PC-3 (cell line): Measurements from ENCODE around the gene CAMK2N2. TPM values are rescaled to one million over a fixed set of nuclear protein-coding genes. Genes with fewer than 3 reads are reported as not detected.
A peak's percentile ranks its signal among the peaks of the same experiment; 100 is the strongest.

ENCODE experiments used
- ATAC-seq: fragments of 200-7000 bp; cut with Tn5 transposase; 2 replicates; pipeline ENCODE4 v1.9.1; 2020; ENCODE audit warnings: mild to moderate bottlenecking, moderate library complexity
- Bru-seq: library from RNA; stranded (reverse); fragments of 400-500 nt; gene quantifications from one replicate; lab custom pipeline; 2021; lab: Mats Ljungman, UMichigan
- BruChase-seq, 2 experiments: library from RNA; stranded (reverse); fragments of 400-500 nt; gene quantifications; one replicate each; lab custom pipeline; 2021; lab: Mats Ljungman, UMichigan
- BruUV-seq: library from RNA; stranded (reverse); fragments of 400-500 nt; replicated peaks from 2 replicates; lab custom pipeline; 2021; lab: Mats Ljungman, UMichigan
- CTCF ChIA-PET: fragments of 300-600 bp; sonication (Branson Sonifier 250); formaldehyde crosslinking; loops from one replicate; lab custom pipeline; 2022; ENCODE audit warnings: antibody characterized with exemption; lab: Charles Lee
- POLR2A ChIA-PET: fragments of 300-600 bp; sonication (Branson Sonifier 250); formaldehyde crosslinking; loops from one replicate; lab custom pipeline; 2022; ENCODE audit warnings: antibody characterized with exemption; ENCODE audit not compliant: unreplicated experiment; lab: Charles Lee
- DNase-seq: peaks from one replicate; pipeline ENCODE4 v3.0.0-alpha.2; 2015
- H2AFZ ChIP-seq: fragments of 300-600 bp; sonication (generic); 2 replicates; pipeline ENCODE4 v1.6.0; 2016; ENCODE audit warnings: antibody characterized with exemption, low read length
- H3F3A ChIP-seq: fragments of 300-600 bp; sonication (generic); one replicate; pipeline ENCODE4 v1.6.0; 2017; ENCODE audit warnings: antibody characterized with exemption, low read length, control low read depth, mild to moderate bottlenecking; ENCODE audit not compliant: unreplicated experiment
- H3K27ac ChIP-seq: fragments of 300-600 bp; sonication (generic); 2 replicates; pipeline ENCODE4 v1.5.1; 2016; ENCODE audit warnings: mild to moderate bottlenecking, low read length
- H3K27me3 ChIP-seq: fragments of 300-600 bp; sonication (generic); 2 replicates; pipeline ENCODE4 v1.6.1; 2016; ENCODE audit warnings: low read length, mixed read lengths
- H3K36me3 ChIP-seq: fragments of 300-600 bp; sonication (generic); 2 replicates; pipeline ENCODE4 v1.6.1; 2016; ENCODE audit warnings: low read depth, mixed run types, low read length, mixed read lengths
- H3K4me1 ChIP-seq: fragments of 300-600 bp; sonication (generic); 2 replicates; pipeline ENCODE4 v1.5.1; 2016; ENCODE audit warnings: low read length; ENCODE audit not compliant: insufficient read depth
- H3K4me2 ChIP-seq: fragments of 300-600 bp; sonication (generic); 2 replicates; pipeline ENCODE4 v1.6.0; 2016; ENCODE audit warnings: low read length
- H3K4me3 ChIP-seq: fragments of 300-600 bp; sonication (generic); 2 replicates; pipeline ENCODE4 v1.5.1; 2016; ENCODE audit warnings: mild to moderate bottlenecking, low read length, mixed read lengths
- H3K79me2 ChIP-seq: fragments of 300-600 bp; sonication (generic); 2 replicates; pipeline ENCODE4 v1.6.1; 2017; ENCODE audit warnings: low read length, mixed read lengths
- H3K9ac ChIP-seq: fragments of 300-600 bp; sonication (generic); 2 replicates; pipeline ENCODE4 v1.6.0; 2016; ENCODE audit warnings: mild to moderate bottlenecking, low read length
- H3K9me2 ChIP-seq: fragments of 300-600 bp; sonication (generic); replicated peaks from 2 replicates; pipeline ENCODE4 v1.6.1; 2016; ENCODE audit warnings: mixed run types, low read length, mixed read lengths
- H3K9me3 ChIP-seq: fragments of 300-600 bp; sonication (generic); 2 replicates; pipeline ENCODE4 v1.6.1; 2016; ENCODE audit warnings: low read length, mixed read lengths
- H4K20me1 ChIP-seq: fragments of 300-600 bp; sonication (generic); 2 replicates; pipeline ENCODE4 v1.6.1; 2016; ENCODE audit warnings: low read length, mixed read lengths
- EZH2 ChIP-seq: fragments of 300-600 bp; sonication (generic); IDR thresholded peaks from one replicate; pipeline ENCODE4 v1.6.1; 2017; ENCODE audit warnings: antibody characterized with exemption, mild to moderate bottlenecking, low read length; ENCODE audit not compliant: unreplicated experiment
- EZH2phosphoT487 ChIP-seq: fragments of 300-600 bp; sonication (generic); IDR thresholded peaks from 2 replicates; pipeline ENCODE4 v1.6.1; 2018; ENCODE audit warnings: mild to moderate bottlenecking, antibody characterized with exemption, low read length, borderline replicate concordance
- intact Hi-C: fragments of 100-400 bp; cut with micrococcal nuclease; formaldehyde crosslinking; loops from 2 replicates; pipeline ENCODE4 v1.9.0; 2023
- long read RNA-seq: library from polyadenylated mRNA; unstranded; transcript quantifications from one replicate; pipeline ENCODE4 v2.0.0, GENCODE V29; 2021; ENCODE audit not compliant: unreplicated experiment
- total RNA-seq: library from RNA; depleted of rRNA; stranded (reverse); fragments of >200 nt; gene quantifications from 2 replicates; pipeline ENCODE4 v1.2.3, GENCODE V29; 2014; rRNA removed
- TF ChIP-seq, protein P1 (sequence below): fragments of 300-600 bp; sonication (generic); conservative IDR thresholded peaks from 2 replicates; pipeline ENCODE4 v1.5.1; 2017; ENCODE audit warnings: antibody characterized with exemption, low read depth, mild to moderate bottlenecking, low read length

The CAMK2N2 gene
- total RNA-seq (1.1 and 1.2 TPM in 2 replicates), Bru-seq, nascent RNA (percentile 31 among the genes with signal in this experiment), BruChase-seq, experiment 1, labeled RNA remaining after a 6-hour chase (percentile 44 among the genes with signal in this experiment), BruChase-seq, experiment 2, labeled RNA remaining after a 2-hour chase (percentile 31 among the genes with signal in this experiment)
- long read RNA-seq, partial matches to known transcripts, result 0 of 2 reads
- long read RNA-seq, other reads (novel, unspliced or antisense), result 2 of 2 reads

- H3K9ac ChIP-seq, result no peak within 1 kb of the TSS; the same call in 1 of the 2 replicates
- no peaks in the 10 kb centered on the region for H3K27me3 ChIP-seq
- no peak within 1 kb of the TSS for H3K27ac ChIP-seq
- peak within 1 kb of the TSS; percentile 93 for H2AFZ ChIP-seq
- ATAC-seq, result peak; percentile 81
- TF ChIP-seq, protein P1, sequence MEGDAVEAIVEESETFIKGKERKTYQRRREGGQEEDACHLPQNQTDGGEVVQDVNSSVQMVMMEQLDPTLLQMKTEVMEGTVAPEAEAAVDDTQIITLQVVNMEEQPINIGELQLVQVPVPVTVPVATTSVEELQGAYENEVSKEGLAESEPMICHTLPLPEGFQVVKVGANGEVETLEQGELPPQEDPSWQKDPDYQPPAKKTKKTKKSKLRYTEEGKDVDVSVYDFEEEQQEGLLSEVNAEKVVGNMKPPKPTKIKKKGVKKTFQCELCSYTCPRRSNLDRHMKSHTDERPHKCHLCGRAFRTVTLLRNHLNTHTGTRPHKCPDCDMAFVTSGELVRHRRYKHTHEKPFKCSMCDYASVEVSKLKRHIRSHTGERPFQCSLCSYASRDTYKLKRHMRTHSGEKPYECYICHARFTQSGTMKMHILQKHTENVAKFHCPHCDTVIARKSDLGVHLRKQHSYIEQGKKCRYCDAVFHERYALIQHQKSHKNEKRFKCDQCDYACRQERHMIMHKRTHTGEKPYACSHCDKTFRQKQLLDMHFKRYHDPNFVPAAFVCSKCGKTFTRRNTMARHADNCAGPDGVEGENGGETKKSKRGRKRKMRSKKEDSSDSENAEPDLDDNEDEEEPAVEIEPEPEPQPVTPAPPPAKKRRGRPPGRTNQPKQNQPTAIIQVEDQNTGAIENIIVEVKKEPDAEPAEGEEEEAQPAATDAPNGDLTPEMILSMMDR, result no peak
- TF ChIP-seq EZH2phosphoT487, result no peak
- no peak for TF ChIP-seq EZH2
- H3K4me2 ChIP-seq, result peak within 1 kb of the TSS; percentile 99
- intact Hi-C loops, result no loop called here
- DNase-seq, result peak; percentile 80
- no peaks in the 10 kb centered on the region for H3F3A ChIP-seq
- H3K79me2 ChIP-seq, result no peaks in the 10 kb centered on the region
- ChIA-PET CTCF (interaction anchor here (0.7 kb wide), 1 partner anchor 366 kb away, joined by 3 read pairs; no protein-coding TSS in a partner anchor), POLR2A (interaction anchor here (0.6 kb wide), 1 partner anchor 50 kb away, joined by 3 read pairs; no protein-coding TSS in a partner anchor)
- no peaks in the 10 kb centered on the region for H3K9me2 ChIP-seq
- peaks cover 12% of the 10 kb centered on the region; the same call in 1 of the 2 replicates for H4K20me1 ChIP-seq
- no peaks in the 10 kb centered on the region for H3K9me3 ChIP-seq
- BruUV-seq, result no TSS peak
- peaks cover 13% of the 10 kb centered on the region for H3K4me1 ChIP-seq
- peak within 1 kb of the TSS; percentile 76 for H3K4me3 ChIP-seq
- no peaks in the 10 kb centered on the region for H3K36me3 ChIP-seq
Measured at GRCh38 chr3:184261270-184261853, at the start of gene CAMK2N2. Gene CAMK2N2, minus strand, starts transcription at chr3:184261553. Its CDS starts 268 bp downstream, at chr3:184261285.

GRCh38 chr3:184308744-184309143 lies 47.4 kb upstream of the CAMK2N2 start:
- Histone ChIP-seq H3K27ac (no peak overlapping the region), H3F3A (peaks cover 8% of the 10 kb centered on the region), H3K4me2 (no peak overlapping the region), H3K9me3 (no peaks in the 10 kb centered on the region), H2AFZ (no peak overlapping the region), H3K36me3 (peaks cover 49% of the 10 kb centered on the region), H3K4me1 (peaks cover under 1% of the 10 kb centered on the region; the same call in 1 of the 2 replicates), H3K4me3 (no peak overlapping the region), H3K79me2 (peaks cover 21% of the 10 kb centered on the region), H3K9me2 (no peaks in the 10 kb centered on the region), H4K20me1 (peaks cover 33% of the 10 kb centered on the region), H3K9ac (no peak overlapping the region), H3K27me3 (no peaks in the 10 kb centered on the region)
- DNase-seq, result no peak
- POLR2A ChIA-PET, result no interaction called here
- BruUV-seq, result no TSS peak
- CTCF ChIA-PET, result no interaction called here
- intact Hi-C loops, result no loop called here
- TF ChIP-seq EZH2 (no peak), EZH2phosphoT487 (no peak)
- TF ChIP-seq, protein P1, result 0 out of 2 replicates have a peak, but pooled peaks have one; percentile 16
- no peak for ATAC-seq
